ENCODE results near the gene DUSP7.
A peak's percentile ranks its signal among the peaks of the same experiment; 100 is the strongest.

The DUSP7 gene

DNA sequence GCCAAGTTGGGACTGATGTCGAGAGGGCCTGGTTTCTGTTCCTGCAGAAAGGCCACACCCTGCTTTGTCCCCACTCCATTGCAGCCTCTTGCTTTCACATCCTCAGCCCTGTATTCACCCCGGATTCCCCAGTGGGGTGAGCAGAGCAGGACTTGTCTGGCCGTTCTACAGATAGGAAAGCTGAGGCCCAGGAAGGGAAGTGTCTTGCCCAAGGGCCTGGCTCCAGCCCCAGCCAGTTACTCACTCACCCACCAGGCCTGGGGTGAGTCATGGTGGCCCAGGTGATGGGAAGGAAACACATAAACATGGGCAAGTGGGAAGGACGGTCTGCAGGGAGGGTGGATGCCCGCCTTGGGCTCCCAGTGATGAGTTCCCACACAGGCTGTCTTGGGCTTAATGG lies 6.1 kb upstream of the DUSP7 start:
- H3K27ac ChIP-seq (ENCODE audit: low read depth, low read length) = no peak overlapping the region
- H3K27me3 ChIP-seq (ENCODE audit: control insufficient read depth in 1 of 2, insufficient read depth in 2 of 2, low read length in 2 of 2) = no peaks in the 10 kb centered on the region
- peaks cover 6% of the 10 kb centered on the region for H3K4me1 ChIP-seq (ENCODE audit: insufficient read depth, low read length)
- H3K9me3 ChIP-seq (ENCODE audit: low read length) = no peaks in the 10 kb centered on the region
- no peaks in the 10 kb centered on the region for H3K36me3 ChIP-seq (ENCODE audit: insufficient read depth, low read length)
- H3K9ac ChIP-seq (ENCODE audit: low read length) = no peak overlapping the region
- H3K4me3 ChIP-seq (ENCODE audit: low read depth in 1 of 2, low read length in 2 of 2) = no peak overlapping the region

DNA sequence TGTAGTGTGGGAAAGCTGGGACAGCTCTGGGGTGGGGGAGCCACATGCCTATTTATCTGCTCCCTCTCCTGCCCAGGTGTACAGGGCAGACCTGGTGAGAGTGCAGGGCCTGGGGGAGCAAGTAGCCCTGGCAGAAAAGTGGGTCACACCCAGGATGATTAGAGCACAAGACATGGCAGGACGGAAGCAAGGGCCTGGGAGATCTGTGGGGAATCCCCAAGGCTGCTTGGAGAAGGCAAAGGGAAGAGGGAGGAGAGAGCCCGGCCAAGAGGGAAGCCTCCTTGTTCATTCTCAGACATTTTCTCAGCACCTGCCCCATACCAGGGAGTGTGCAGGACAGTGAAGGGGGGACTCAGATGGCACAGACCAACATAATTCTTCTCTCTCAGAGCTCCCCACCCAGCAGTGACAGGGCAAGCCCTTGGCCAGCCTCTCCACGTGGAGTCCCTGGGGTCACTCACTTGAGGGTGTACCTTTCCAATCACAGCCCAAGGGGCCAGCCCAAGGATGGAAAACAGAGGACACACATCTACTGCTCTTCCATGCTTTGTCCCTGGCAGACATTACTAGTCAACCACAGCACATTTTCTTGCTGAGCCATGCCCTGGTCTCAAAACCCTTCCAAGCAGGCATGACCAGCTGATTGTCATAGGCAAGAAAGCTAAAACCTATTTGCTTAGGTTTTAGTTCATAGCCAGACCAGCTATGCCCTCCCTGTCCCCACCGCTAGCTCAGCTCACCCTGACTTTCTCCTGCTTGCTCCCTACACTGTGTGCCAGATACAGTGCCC lies 4.9 kb upstream of the DUSP7 start:
- H3K4me1 ChIP-seq (ENCODE audit: insufficient read depth, low read length) = peaks cover 6% of the 10 kb centered on the region
- H3K27ac ChIP-seq (ENCODE audit: low read depth, low read length) = no peak overlapping the region
- H3K9me3 ChIP-seq (ENCODE audit: low read length) = no peaks in the 10 kb centered on the region

DNA sequence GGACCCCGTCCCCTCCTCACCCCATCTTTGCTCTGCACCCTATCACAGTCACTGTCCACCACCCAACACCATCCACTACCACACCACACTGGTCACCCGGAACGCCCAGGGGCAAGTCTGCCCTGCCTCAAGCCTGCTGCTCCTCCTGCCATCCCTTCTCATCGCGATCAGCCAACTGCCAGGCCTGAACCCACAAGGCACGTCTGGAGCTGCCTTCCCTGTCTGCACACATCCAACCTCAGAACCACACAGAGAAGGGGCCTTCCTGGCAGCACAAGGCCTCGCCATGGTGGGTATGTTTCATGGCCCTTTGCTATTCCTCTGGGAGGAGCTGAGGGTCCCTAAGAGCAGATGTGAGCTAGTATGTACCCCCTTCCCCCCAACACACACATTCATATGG lies 3.4 kb upstream of the DUSP7 start:
- Histone ChIP-seq H3K27me3 (ENCODE audit: control insufficient read depth in 1 of 2, insufficient read depth in 2 of 2, low read length in 2 of 2) (no peaks in the 10 kb centered on the region), H3K9ac (ENCODE audit: low read length) (no peak overlapping the region), H3K9me3 (ENCODE audit: low read length) (no peaks in the 10 kb centered on the region), H3K4me1 (ENCODE audit: insufficient read depth, low read length) (peaks cover 7% of the 10 kb centered on the region), H3K36me3 (ENCODE audit: insufficient read depth, low read length) (no peaks in the 10 kb centered on the region), H3K4me3 (ENCODE audit: low read depth in 1 of 2, low read length in 2 of 2) (no peak overlapping the region), H3K27ac (ENCODE audit: low read depth, low read length) (no peak overlapping the region)

More for the DNA sequence above, 4.9 kb upstream of the DUSP7 start:
- no peak overlapping the region for H3K4me3 ChIP-seq (ENCODE audit: low read depth in 1 of 2, low read length in 2 of 2)
- no peaks in the 10 kb centered on the region for H3K27me3 ChIP-seq (ENCODE audit: control insufficient read depth in 1 of 2, insufficient read depth in 2 of 2, low read length in 2 of 2)
- no peak overlapping the region for H3K9ac ChIP-seq (ENCODE audit: low read length)
- no peaks in the 10 kb centered on the region for H3K36me3 ChIP-seq (ENCODE audit: insufficient read depth, low read length)

- Histone ChIP-seq H3K36me3 (ENCODE audit: insufficient read depth, low read length) (peaks cover 7% of the 10 kb centered on the region), H3K4me3 (ENCODE audit: low read depth in 1 of 2, low read length in 2 of 2) (peak overlapping the region; percentile 62 to 96), H3K27me3 (ENCODE audit: control insufficient read depth in 1 of 2, insufficient read depth in 2 of 2, low read length in 2 of 2) (no peaks in the 10 kb centered on the region), H3K27ac (ENCODE audit: low read depth, low read length) (peak overlapping the region; percentile 54), H3K9ac (ENCODE audit: low read length) (no peak overlapping the region), H3K9me3 (ENCODE audit: low read length) (no peaks in the 10 kb centered on the region), H3K4me1 (ENCODE audit: insufficient read depth, low read length) (peaks cover 25% of the 10 kb centered on the region)
Observed at GRCh38 chr3:52057812-52058495, 1.6 kb upstream of the DUSP7 start.

- Histone ChIP-seq H3K4me3 (ENCODE audit: low read depth in 1 of 2, low read length in 2 of 2) (peak overlapping the region; percentile 73 to 96), H3K9ac (ENCODE audit: low read length) (peak overlapping the region; percentile 72), H3K9me3 (ENCODE audit: low read length) (no peaks in the 10 kb centered on the region), H3K36me3 (ENCODE audit: insufficient read depth, low read length) (peaks cover 9% of the 10 kb centered on the region), H3K4me1 (ENCODE audit: insufficient read depth, low read length) (peaks cover 31% of the 10 kb centered on the region), H3K27me3 (ENCODE audit: control insufficient read depth in 1 of 2, insufficient read depth in 2 of 2, low read length in 2 of 2) (no peaks in the 10 kb centered on the region), H3K27ac (ENCODE audit: low read depth, low read length) (peak overlapping the region; percentile 89)
Observed at GRCh38 chr3:52056968-52057811, 819 bp upstream of the DUSP7 start.

DNA sequence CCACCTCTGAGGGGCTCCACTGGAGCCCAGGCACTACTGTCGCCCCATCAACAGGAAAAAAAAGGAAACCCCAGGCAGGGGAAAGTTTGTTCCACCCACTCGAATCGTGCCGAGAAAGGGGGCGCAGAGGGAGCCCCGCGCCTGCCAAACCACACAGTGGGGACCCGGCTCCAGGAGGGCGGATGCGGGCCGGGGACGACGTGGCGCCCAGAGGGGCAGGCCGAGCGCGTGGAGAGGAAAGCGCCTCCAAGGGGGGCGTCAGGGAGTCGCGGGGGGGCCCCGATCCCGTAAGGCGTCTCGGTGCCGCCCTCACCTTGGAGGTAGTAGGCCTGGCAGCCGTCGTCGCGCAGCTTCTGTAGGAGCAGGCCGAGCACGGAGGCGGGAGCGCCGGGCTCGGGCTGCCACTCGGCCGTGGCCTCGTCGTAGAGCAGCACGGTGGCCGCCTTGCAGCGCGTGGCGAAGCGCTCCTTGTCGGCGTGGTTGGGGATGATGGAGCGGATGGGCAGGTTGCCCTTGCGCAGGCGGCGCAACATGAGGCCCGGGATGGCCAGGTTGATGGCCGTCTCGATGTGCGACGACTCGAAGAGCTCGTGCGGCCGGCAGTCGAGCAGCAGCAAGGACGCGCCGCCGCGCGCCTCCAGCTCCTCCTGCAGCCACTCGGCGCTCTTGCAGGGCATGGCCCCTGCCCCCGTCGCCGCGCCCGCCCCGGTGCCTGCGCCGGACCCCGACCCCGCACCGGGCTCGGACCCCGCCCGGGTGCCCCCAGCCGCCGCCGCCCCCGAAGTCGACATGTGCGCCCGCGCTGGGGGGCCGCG lies 627 bp downstream of the DUSP7 start:
- H3K9me3 ChIP-seq (ENCODE audit: low read length) = no peaks in the 10 kb centered on the region
- H3K9ac ChIP-seq (ENCODE audit: low read length) = peak overlapping the region; percentile 8
- H3K27ac ChIP-seq (ENCODE audit: low read depth, low read length) = peak overlapping the region; percentile 75
- peaks cover 23% of the 10 kb centered on the region for H3K36me3 ChIP-seq (ENCODE audit: insufficient read depth, low read length)
- H3K4me1 ChIP-seq (ENCODE audit: insufficient read depth, low read length) = peaks cover 36% of the 10 kb centered on the region
- H3K27me3 ChIP-seq (ENCODE audit: control insufficient read depth in 1 of 2, insufficient read depth in 2 of 2, low read length in 2 of 2) = no peaks in the 10 kb centered on the region
- H3K4me3 ChIP-seq (ENCODE audit: low read depth in 1 of 2, low read length in 2 of 2) = peak overlapping the region; percentile 85 to 91

- H3K36me3 ChIP-seq (ENCODE audit: insufficient read depth, low read length) = peaks cover 31% of the 10 kb centered on the region
Observed at GRCh38 chr3:52054661-52055511, 1.5 kb downstream of the DUSP7 start.

DNA sequence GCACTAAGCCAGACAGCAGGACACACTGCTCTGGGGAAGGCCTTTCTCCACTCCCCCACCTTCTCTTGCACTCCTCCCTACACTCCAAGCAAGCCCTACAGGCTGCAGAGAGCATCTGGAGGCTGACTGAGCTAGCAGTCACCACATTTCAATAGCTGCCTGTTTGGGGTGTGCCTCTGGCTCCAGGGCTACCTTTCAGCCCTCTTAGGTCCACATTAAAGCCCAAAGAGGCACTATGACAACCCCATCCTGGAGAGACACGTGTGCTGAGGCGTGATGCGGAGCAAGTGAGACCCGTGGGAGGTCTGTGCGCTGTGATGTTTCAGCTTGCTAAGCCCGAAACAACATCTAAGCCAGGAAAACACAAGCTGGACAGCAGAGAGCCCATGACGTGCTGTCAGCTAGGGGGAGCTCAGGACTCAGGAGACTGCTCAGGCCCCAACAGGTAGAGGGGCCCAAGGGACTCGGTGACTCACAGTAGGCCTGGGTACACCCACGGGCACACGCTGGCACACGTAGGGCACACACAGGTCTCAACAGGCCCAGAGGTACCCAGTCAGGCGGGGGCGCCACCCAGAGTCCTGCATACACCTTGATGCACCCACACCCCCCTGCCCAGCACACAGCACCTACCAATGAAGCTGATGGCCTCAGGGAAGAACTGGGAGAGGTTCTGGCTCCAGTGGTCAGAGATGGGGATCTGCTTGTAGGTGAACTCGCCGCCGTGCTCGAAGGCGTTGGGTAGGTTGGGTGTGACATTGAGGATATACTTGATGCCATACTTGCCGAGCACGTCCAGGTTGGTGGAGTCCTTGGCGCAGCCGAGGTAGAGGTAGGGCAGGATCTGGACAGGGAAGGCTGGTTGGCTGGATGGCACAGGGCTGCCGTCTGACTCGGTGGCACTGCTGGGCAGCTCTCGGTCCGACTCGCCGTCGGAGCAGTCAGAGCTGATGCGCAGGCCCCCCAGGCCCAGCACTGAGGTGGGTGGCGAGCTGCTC lies 2.8 kb downstream of the DUSP7 start:
- H3K27ac ChIP-seq (ENCODE audit: low read depth, low read length) = peak overlapping the region; percentile 58
- no peaks in the 10 kb centered on the region for H3K27me3 ChIP-seq (ENCODE audit: control insufficient read depth in 1 of 2, insufficient read depth in 2 of 2, low read length in 2 of 2)
- H3K9me3 ChIP-seq (ENCODE audit: low read length) = no peaks in the 10 kb centered on the region
- H3K4me1 ChIP-seq (ENCODE audit: insufficient read depth, low read length) = peaks cover 36% of the 10 kb centered on the region
- peak overlapping the region in 1 of 2 donors; percentile 50 for H3K4me3 ChIP-seq (ENCODE audit: low read depth in 1 of 2, low read length in 2 of 2)
- H3K9ac ChIP-seq (ENCODE audit: low read length) = no peak overlapping the region
- peaks cover 41% of the 10 kb centered on the region for H3K36me3 ChIP-seq (ENCODE audit: insufficient read depth, low read length)

More at GRCh38 chr3:52054661-52055511, 1.5 kb downstream of the DUSP7 start:
- Histone ChIP-seq H3K4me1 (ENCODE audit: insufficient read depth, low read length) (peaks cover 36% of the 10 kb centered on the region), H3K9ac (ENCODE audit: low read length) (peak overlapping the region; percentile 8), H3K9me3 (ENCODE audit: low read length) (no peaks in the 10 kb centered on the region), H3K27me3 (ENCODE audit: control insufficient read depth in 1 of 2, insufficient read depth in 2 of 2, low read length in 2 of 2) (no peaks in the 10 kb centered on the region), H3K27ac (ENCODE audit: low read depth, low read length) (peak overlapping the region; percentile 75), H3K4me3 (ENCODE audit: low read depth in 1 of 2, low read length in 2 of 2) (peak overlapping the region; percentile 85 to 91)

GRCh38 chr3:52052831-52053306 lies 3.5 kb downstream of the DUSP7 start:
- no peaks in the 10 kb centered on the region for H3K27me3 ChIP-seq (ENCODE audit: control insufficient read depth in 1 of 2, insufficient read depth in 2 of 2, low read length in 2 of 2)
- H3K4me1 ChIP-seq (ENCODE audit: insufficient read depth, low read length) = peaks cover 34% of the 10 kb centered on the region
- peaks cover 46% of the 10 kb centered on the region for H3K36me3 ChIP-seq (ENCODE audit: insufficient read depth, low read length)
- peak overlapping the region; percentile 56 for H3K27ac ChIP-seq (ENCODE audit: low read depth, low read length)
- H3K9ac ChIP-seq (ENCODE audit: low read length) = no peak overlapping the region
- H3K9me3 ChIP-seq (ENCODE audit: low read length) = no peaks in the 10 kb centered on the region
- peak overlapping the region in 1 of 2 donors; percentile 22 for H3K4me3 ChIP-seq (ENCODE audit: low read depth in 1 of 2, low read length in 2 of 2)
